Peyer's patch (tissue), 4 donors: ENCODE results near the gene ABLIM2.

Experiments
- POLR2A ChIP-seq, 2 donors: fragments of 450-650 bp; IDR thresholded peaks; one replicate each; pipeline ENCODE4 v1.5.1; 2017; ENCODE audit warnings: antibody characterized with exemption in 2 of 2, mild to moderate bottlenecking in 2 of 2, moderate library complexity in 2 of 2
- TF ChIP-seq, protein P1 (sequence below), 6 experiments: fragments of 450-650 bp in 4 of 6; fragments of 200-600 bp in 2 of 6; sonication (generic) in 1 of 6; IDR thresholded peaks; one replicate each; pipeline ENCODE4 v1.5.1; 2017 to 2019; ENCODE audit warnings: antibody characterized with exemption in 6 of 6, mild to moderate bottlenecking in 3 of 6, moderate library complexity in 1 of 6

DNA sequence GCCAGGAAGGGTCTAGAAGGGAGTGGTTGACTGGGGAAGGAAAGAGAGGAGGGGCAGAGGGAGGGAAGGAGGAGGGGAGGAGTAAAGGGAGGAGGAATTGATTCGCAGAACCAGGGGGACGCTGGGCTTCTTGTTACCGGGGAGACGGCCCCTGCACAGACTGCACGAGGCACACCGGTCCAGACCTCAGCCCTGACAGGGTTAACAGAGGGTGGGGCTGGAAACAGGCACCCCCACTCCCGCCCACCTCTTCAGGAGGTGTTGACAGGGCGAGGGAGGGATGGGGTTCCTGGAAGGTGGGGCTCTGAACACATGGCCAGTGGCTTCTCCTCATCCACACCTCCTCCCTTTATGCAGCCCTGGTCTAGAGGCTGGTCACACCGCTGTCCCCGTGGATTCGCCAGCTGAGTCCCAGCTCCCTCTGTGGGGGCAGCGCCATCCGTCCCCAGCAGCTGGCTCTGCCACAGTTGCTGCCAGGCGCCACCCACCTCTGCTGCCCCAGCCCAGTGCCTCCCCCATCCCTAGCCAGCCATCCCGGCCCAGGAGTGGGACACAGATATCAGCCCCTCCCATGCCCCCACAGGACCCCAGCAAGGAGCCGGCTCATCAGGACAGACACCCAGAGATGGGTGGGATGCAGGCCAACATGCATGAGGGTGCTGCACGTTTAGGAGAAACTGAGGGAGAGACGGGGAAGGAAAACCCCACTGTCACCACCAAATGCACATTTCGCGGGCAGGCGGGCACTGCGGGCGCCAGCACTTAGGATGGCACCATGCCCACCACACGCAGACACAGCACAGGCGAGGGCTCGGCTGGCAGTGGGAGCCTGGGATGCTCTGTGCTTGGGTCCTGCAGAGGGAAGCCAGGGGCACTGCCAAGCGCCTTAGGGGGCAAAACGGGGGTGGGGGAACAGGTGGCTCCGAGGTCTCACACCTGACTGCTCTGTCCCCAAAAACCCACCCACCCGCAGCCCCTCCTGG, 87.6 kb downstream of the ABLIM2 start:
- TF ChIP-seq, protein P1, sequence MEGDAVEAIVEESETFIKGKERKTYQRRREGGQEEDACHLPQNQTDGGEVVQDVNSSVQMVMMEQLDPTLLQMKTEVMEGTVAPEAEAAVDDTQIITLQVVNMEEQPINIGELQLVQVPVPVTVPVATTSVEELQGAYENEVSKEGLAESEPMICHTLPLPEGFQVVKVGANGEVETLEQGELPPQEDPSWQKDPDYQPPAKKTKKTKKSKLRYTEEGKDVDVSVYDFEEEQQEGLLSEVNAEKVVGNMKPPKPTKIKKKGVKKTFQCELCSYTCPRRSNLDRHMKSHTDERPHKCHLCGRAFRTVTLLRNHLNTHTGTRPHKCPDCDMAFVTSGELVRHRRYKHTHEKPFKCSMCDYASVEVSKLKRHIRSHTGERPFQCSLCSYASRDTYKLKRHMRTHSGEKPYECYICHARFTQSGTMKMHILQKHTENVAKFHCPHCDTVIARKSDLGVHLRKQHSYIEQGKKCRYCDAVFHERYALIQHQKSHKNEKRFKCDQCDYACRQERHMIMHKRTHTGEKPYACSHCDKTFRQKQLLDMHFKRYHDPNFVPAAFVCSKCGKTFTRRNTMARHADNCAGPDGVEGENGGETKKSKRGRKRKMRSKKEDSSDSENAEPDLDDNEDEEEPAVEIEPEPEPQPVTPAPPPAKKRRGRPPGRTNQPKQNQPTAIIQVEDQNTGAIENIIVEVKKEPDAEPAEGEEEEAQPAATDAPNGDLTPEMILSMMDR (IDR thresholded peaks at IDR 0.05) = no peak
- no peak for TF ChIP-seq POLR2A (IDR thresholded peaks at IDR 0.05)
